Endothelial cell (in vitro differentiated cells): Measurements from ENCODE around the gene PDK1. TPM values are rescaled to one million over a fixed set of nuclear protein-coding genes. Genes with fewer than 3 reads are reported as not detected.

Source experiments
- DNase-seq: peaks from one replicate; pipeline ENCODE4 v3.0.0; 2021; ENCODE audit warnings: low spot score
- H3K27ac Mint-ChIP-seq: one replicate; pipeline ENCODE4 v1.8.0; 2021; ENCODE audit warnings: mixed read lengths, inconsistent platforms; ENCODE audit not compliant: unreplicated experiment
- H3K27me3 Mint-ChIP-seq: one replicate; pipeline ENCODE4 v1.8.0; 2021; ENCODE audit warnings: mild to moderate bottlenecking, moderate library complexity, mixed read lengths, inconsistent platforms; ENCODE audit not compliant: unreplicated experiment
- H3K36me3 Mint-ChIP-seq: one replicate; pipeline ENCODE4 v1.8.0; 2021; ENCODE audit warnings: mild to moderate bottlenecking, low read depth, mixed read lengths, inconsistent platforms; ENCODE audit not compliant: unreplicated experiment
- H3K4me1 Mint-ChIP-seq: one replicate; pipeline ENCODE4 v1.8.0; 2021; ENCODE audit warnings: mild to moderate bottlenecking, mixed read lengths, inconsistent platforms; ENCODE audit not compliant: unreplicated experiment
- H3K4me3 Mint-ChIP-seq: one replicate; pipeline ENCODE4 v1.8.0; 2021; ENCODE audit warnings: mild to moderate bottlenecking, mixed read lengths, inconsistent platforms; ENCODE audit not compliant: unreplicated experiment
- H3K9me3 Mint-ChIP-seq: one replicate; pipeline ENCODE4 v1.8.0; 2021; ENCODE audit warnings: mixed read lengths, inconsistent platforms; ENCODE audit not compliant: unreplicated experiment
- long read RNA-seq: library from polyadenylated mRNA; unstranded; transcript quantifications from one replicate; pipeline ENCODE4 v2.0.0, GENCODE V29; 2020; ENCODE audit not compliant: unreplicated experiment
- total RNA-seq: library from RNA; stranded (reverse); fragmentation: NEBNext Ultra II Directional; extraction: Animal tissue kit (Norgen Biotek cat#: 25700); gene quantifications from one replicate; pipeline ENCODE4 v1.2.1, GENCODE V29; 2021; ENCODE audit not compliant: unreplicated experiment
- TF ChIP-seq, protein P1 (sequence below): fragments of 200-600 bp; sonication (generic); IDR thresholded peaks from one replicate; pipeline ENCODE4 v1.5.0; 2021; ENCODE audit warnings: antibody characterized with exemption; ENCODE audit not compliant: unreplicated experiment

Gene PDK1
- 16.4 TPM for total RNA-seq
- long read RNA-seq, partial matches to known transcripts = 0 of 1 reads
- long read RNA-seq, other reads (novel, unspliced or antisense) = 1 of 1 reads

DNA sequence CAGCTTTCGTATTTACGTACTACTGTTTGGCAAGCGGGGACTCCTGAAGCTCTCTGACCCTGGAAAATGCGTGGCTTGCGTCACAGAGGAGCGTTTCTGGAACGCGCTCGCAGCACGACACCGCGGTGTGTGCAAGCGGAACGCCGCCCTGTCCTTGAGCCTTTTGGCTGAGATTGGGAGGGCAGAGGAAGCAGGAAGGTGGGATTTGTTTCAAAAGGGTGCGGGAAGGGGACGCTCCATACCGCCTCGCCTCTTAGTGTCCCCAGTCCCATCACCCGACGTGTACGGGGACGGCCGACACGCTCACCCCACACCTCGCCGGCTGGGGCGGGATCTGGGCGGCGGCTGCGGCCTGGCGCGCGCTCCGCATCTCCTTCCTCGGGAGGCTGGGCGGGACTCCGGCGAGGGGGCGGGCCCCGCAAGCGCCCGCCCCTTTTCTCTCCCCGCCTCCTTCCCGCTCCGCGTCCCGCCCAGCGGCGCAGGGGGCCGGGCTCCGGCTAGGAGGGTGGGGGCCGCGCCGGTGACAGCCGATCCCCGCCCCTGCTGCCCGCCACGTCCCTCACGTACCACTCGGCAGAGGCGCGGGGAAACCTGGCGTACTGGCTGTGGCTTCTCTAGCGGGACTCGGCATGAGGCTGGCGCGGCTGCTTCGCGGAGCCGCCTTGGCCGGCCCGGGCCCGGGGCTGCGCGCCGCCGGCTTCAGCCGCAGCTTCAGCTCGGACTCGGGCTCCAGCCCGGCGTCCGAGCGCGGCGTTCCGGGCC is at the start of gene PDK1:
TSS of gene PDK1 (plus strand) at position 569 of the 762 bp plus-strand sequence. CDS start at position 630, 61 bp downstream.
- Mint-ChIP-seq H3K27ac (peak within 1 kb of the TSS; percentile 90), H3K4me3 (peak within 1 kb of the TSS; percentile 93), H3K9me3 (no peaks in the 10 kb centered on the region), H3K4me1 (peaks cover 32% of the 10 kb centered on the region), H3K36me3 (peaks cover 2% of the 10 kb centered on the region), H3K27me3 (peaks cover 8% of the 10 kb centered on the region)
- TF ChIP-seq, protein P1, sequence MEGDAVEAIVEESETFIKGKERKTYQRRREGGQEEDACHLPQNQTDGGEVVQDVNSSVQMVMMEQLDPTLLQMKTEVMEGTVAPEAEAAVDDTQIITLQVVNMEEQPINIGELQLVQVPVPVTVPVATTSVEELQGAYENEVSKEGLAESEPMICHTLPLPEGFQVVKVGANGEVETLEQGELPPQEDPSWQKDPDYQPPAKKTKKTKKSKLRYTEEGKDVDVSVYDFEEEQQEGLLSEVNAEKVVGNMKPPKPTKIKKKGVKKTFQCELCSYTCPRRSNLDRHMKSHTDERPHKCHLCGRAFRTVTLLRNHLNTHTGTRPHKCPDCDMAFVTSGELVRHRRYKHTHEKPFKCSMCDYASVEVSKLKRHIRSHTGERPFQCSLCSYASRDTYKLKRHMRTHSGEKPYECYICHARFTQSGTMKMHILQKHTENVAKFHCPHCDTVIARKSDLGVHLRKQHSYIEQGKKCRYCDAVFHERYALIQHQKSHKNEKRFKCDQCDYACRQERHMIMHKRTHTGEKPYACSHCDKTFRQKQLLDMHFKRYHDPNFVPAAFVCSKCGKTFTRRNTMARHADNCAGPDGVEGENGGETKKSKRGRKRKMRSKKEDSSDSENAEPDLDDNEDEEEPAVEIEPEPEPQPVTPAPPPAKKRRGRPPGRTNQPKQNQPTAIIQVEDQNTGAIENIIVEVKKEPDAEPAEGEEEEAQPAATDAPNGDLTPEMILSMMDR = no peak
- peak; percentile 92 for DNase-seq

DNA sequence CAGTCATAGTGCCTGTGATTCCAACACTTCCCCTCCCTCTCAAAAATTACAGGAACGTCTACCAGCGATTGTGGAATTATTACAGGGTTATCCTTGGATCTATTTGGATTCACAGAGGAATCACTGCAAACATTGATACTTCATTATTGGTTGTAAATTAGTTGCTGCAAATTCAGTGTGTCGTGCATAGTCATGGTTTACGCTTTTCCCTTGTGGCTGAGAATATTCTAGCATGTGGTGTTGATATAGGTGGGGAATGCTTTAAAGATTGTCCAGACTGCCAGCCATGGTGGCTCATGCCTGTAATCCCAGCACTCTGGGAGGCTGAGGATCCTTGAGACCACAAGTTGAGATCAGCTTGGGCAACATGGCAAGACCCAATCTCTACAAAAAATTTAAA is 48.7 kb upstream of the PDK1 start:
- no peak for DNase-seq
- Mint-ChIP-seq H3K9me3 (peaks cover 2% of the 10 kb centered on the region), H3K4me1 (no peaks in the 10 kb centered on the region), H3K4me3 (no peak overlapping the region), H3K27me3 (no peaks in the 10 kb centered on the region), H3K27ac (no peak overlapping the region), H3K36me3 (peaks cover 24% of the 10 kb centered on the region)
- TF ChIP-seq, protein P1 = no peak

DNA sequence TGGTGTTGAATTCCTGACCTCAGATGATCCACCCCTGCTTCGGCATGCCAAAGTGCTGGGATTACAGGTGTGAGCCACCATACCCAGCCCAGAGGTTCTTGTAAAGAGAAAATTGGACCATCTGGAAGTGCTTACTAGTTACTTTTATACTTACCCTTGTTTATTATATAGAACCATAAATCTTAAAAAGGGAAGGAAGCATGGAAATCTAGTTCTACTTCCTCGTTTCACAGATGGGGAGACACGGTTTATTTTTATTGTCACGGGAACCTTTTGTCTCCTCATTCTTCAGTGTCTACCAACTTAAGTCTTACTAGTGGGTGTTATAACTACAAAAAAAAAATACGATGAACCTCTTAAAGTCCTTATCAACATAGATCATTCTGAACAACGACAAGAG is 45.8 kb upstream of the PDK1 start:
- Mint-ChIP-seq H3K9me3 (peaks cover 14% of the 10 kb centered on the region), H3K27me3 (peaks cover 6% of the 10 kb centered on the region), H3K4me3 (no peak overlapping the region), H3K27ac (no peak overlapping the region), H3K4me1 (no peaks in the 10 kb centered on the region), H3K36me3 (peaks cover 47% of the 10 kb centered on the region)
- TF ChIP-seq, protein P1 = no peak
- DNase-seq = no peak

DNA sequence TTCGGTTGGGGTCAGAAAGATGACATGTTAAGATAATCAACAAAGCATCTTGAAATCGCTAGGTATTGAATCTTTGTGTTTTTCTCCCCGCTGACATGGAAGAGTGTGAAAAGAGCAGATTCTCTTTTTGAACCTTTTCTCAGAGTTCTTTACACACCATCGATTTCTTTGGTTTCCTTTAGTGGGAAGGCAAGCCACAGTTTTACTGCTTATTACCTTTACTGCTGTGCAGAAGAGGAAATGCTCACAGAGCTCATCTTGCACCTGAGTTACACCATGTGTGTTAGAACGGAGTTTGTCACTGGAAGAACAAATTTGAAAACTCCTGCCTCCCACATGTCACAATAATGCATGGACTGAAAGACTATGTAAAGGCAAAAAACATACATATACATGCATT is 45.3 kb upstream of the PDK1 start:
- no peaks in the 10 kb centered on the region for H3K4me1 Mint-ChIP-seq

More for the DNA sequence above, 45.3 kb upstream of the PDK1 start:
- H3K4me3 Mint-ChIP-seq = no peak overlapping the region
- TF ChIP-seq, protein P1 = no peak
- peaks cover 6% of the 10 kb centered on the region for H3K27me3 Mint-ChIP-seq
- H3K27ac Mint-ChIP-seq = no peak overlapping the region
- no peak for DNase-seq
- peaks cover 47% of the 10 kb centered on the region for H3K36me3 Mint-ChIP-seq
- H3K9me3 Mint-ChIP-seq = peaks cover 14% of the 10 kb centered on the region
